ENCODE measurements around the gene SNX22.

GRCh38 chr15:64152507-64153387, 1.2 kb downstream of the SNX22 start:
- TF ChIP-seq CTCF (conservative IDR thresholded peaks at IDR 0.05 in 1 of 2, IDR thresholded peaks at IDR 0.05 in 1 of 2; ENCODE audit: low read depth in 1 of 2, low read length in 2 of 2) = no peak
- no peak for TF ChIP-seq EZH2 (IDR thresholded peaks at IDR 0.05; ENCODE audit: low read length, missing control alignments)
